Subcutaneous adipose tissue (tissue), 4 donors: ENCODE measurements around the gene ANKRD35. TPM values are rescaled to one million over a fixed set of nuclear protein-coding genes. Genes with fewer than 3 reads are reported as not detected.

Experiments used
- CTCF ChIP-seq: fragments of 450-650 bp; IDR thresholded peaks from one replicate; pipeline ENCODE4 v1.5.1; 2016; ENCODE audit warnings: low read depth, mild to moderate bottlenecking, control low read depth, antibody characterized with exemption, moderate library complexity
- total RNA-seq, 4 donors: library from RNA; depleted of rRNA; stranded (reverse); fragments of >200 nt; gene quantifications; one replicate each; pipeline ENCODE4 v1.1.0, GENCODE V29; 2016

ANKRD35 gene
- total RNA-seq: 1 to 10 TPM; 1.6 to 7.0 (median 4.5) TPM

- no peak for TF ChIP-seq CTCF
Observed at GRCh38 chr1:145885738-145886287, at the start of gene ANKRD35. TSS of gene ANKRD35 (minus strand) at chr1:145885866. CDS start at chr1:145885758, 108 bp downstream.

- TF ChIP-seq CTCF: no peak
Observed at GRCh38 chr1:145927916-145928643, 42.4 kb upstream of the ANKRD35 start.

GRCh38 chr1:145927063-145927886 lies 41.6 kb upstream of the ANKRD35 start, which contains the start of gene RBM8A:
TSS of gene RBM8A (minus strand) at chr1:145927484. CDS start at chr1:145927426, 58 bp downstream.
- no peak for TF ChIP-seq CTCF

GRCh38 chr1:145926686-145927062 lies 41.0 kb upstream of the ANKRD35 start:
- no peak for TF ChIP-seq CTCF

GRCh38 chr1:145922266-145922665 lies 36.6 kb upstream of the ANKRD35 start:
- TF ChIP-seq CTCF: no peak

GRCh38 chr1:145918992-145919939 lies 33.6 kb upstream of the ANKRD35 start:
- TF ChIP-seq CTCF: no peak
